K562 (cell line): ENCODE data around the gene DENND5B.

Source experiments
- BDP1 ChIP-seq: IDR thresholded peaks from 3 replicates; pipeline ENCODE4 v1.6.1; 2011; ENCODE audit not compliant: insufficient read length, insufficient read depth
- SETDB1 ChIP-seq: IDR thresholded peaks from one replicate; pipeline ENCODE4 v1.6.1; 2012; ENCODE audit warnings: low read length, control low read depth, inconsistent platforms
- SMAD1 ChIP-seq: fragments of 150-350 bp; IDR thresholded peaks from 2 replicates; pipeline ENCODE4 v1.6.1; 2014; ENCODE audit warnings: low read length, low read depth; ENCODE audit not compliant: partially characterized antibody
- XRCC3 ChIP-seq: fragments of 450-650 bp; IDR thresholded peaks from 2 replicates; pipeline ENCODE4 v1.6.1; 2017; ENCODE audit warnings: mild to moderate bottlenecking, moderate library complexity

DNA sequence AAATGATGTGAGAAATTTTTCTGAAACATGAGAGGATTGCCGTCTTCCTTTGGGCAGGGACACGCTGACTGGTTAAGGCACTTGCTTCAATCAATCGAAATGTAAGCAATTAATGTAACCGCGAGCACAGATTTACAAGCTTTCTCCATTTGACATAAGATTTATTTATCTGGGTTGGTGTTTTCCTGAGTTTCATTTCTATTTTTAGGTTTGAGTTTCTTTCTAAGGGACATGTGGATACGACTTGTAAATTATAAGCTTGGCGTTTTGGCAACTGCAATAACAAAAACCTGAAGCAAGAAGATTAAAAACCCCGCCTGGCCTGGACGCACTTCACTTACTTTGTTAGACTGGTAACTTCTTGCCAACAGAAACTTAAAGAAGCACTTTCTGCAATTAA lies 244.7 kb downstream of the DENND5B start:
- TF ChIP-seq SMAD1 (no peak), BDP1 (no peak), SETDB1 (no peak), XRCC3 (no peak)
